ENCODE measurements around the gene LDLRAD4. TPM values are rescaled to one million over a fixed set of nuclear protein-coding genes. Genes with fewer than 3 reads are reported as not detected.

The LDLRAD4 gene
- total and polyA plus RNA-seq, 2 donors (not counting 1 experiment from before 2014, with no cell fraction given) = 13.9 to 35.7 TPM

DNA sequence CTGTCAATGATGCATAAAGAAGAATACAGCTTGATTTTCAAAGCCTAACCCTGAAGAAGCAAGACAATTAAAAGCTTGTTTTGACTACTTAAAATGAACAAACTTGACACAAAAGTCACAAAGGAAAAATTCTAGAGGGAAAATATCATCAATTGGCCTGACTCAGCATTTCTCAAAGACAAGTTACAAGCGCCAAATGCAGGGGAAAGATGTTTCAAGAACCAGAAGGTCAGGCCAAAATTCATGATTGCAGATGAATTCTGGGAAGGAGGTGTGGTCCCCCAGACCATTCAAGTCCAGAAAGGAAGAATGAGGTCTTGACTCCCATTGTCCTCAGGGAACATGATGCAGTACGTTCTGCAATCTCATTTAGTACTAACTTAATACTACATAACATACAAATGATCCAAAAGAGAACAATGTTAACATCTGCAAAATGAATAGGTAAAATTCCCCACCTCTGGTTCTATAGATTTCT lies 443.3 kb downstream of the LDLRAD4 start:
- ATAC-seq (ENCODE audit: low read depth) = no peak
- WGBS (ENCODE audit: insufficient coverage) = 100% methylated on average over 1 of the region's 2 CpGs
- no peak for TF ChIP-seq EZH2 (IDR thresholded peaks at IDR 0.05; ENCODE audit: borderline replicate concordance, insufficient read depth, low read depth, low read length, poor library complexity, severe bottlenecking)
- TF ChIP-seq, protein P1, sequence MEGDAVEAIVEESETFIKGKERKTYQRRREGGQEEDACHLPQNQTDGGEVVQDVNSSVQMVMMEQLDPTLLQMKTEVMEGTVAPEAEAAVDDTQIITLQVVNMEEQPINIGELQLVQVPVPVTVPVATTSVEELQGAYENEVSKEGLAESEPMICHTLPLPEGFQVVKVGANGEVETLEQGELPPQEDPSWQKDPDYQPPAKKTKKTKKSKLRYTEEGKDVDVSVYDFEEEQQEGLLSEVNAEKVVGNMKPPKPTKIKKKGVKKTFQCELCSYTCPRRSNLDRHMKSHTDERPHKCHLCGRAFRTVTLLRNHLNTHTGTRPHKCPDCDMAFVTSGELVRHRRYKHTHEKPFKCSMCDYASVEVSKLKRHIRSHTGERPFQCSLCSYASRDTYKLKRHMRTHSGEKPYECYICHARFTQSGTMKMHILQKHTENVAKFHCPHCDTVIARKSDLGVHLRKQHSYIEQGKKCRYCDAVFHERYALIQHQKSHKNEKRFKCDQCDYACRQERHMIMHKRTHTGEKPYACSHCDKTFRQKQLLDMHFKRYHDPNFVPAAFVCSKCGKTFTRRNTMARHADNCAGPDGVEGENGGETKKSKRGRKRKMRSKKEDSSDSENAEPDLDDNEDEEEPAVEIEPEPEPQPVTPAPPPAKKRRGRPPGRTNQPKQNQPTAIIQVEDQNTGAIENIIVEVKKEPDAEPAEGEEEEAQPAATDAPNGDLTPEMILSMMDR (IDR thresholded peaks at IDR 0.05) = no peak
- H3K9ac ChIP-seq (ENCODE audit: low read length) = no peak overlapping the region
- no peak overlapping the region for H3K27ac ChIP-seq (ENCODE audit: low read length in 2 of 2)
- Mint-ChIP-seq H3K27ac (no peak overlapping the region), H3K9me3 (ENCODE audit: insufficient read depth) (no peaks in the 10 kb centered on the region), H3K27me3 (no peaks in the 10 kb centered on the region), H3K4me1 (no peaks in the 10 kb centered on the region), H3K4me3 (no peak overlapping the region)
- H2AFZ ChIP-seq (ENCODE audit: insufficient read depth, low read depth, low read length, poor library complexity, severe bottlenecking) = no peak overlapping the region
- peaks cover 0 to 8% of the 10 kb centered on the region in 2 experiments for H3K36me3 ChIP-seq (replicated peaks in 1 of 2; ENCODE audit: control extremely low read depth in 1 of 2, control insufficient read depth in 1 of 2, extremely low read depth in 1 of 2, insufficient read depth in 2 of 2, low read length in 1 of 2)
- no peaks in the 10 kb centered on the region for H3K27me3 ChIP-seq (replicated peaks in 1 of 4; ENCODE audit: control extremely low read depth in 1 of 4, control insufficient read depth in 3 of 4, insufficient read depth in 4 of 4, low read length in 3 of 4)
- no peak overlapping the region for H3K4me2 ChIP-seq (replicated peaks; ENCODE audit: low read depth, low read length, poor library complexity, severe bottlenecking)
- ChIA-PET POLR2A (no interaction called here), CTCF (interaction anchor here (0.8 kb wide), 1 partner anchor 104 kb away, joined by 4 read pairs; no protein-coding TSS in a partner anchor)
- no peaks in the 10 kb centered on the region for H4K20me1 ChIP-seq (ENCODE audit: control insufficient read depth, insufficient read depth, low read length, poor library complexity, severe bottlenecking)
- H3K79me2 ChIP-seq (ENCODE audit: control insufficient read depth, insufficient read depth, low read length) = no peaks in the 10 kb centered on the region
- H3K4me3 ChIP-seq (ENCODE audit: control extremely low read depth in 1 of 5, extremely low read depth in 1 of 5, insufficient read depth in 1 of 5, low read depth in 2 of 5, low read length in 4 of 5) = no peak overlapping the region
- intact Hi-C loops (cut with micrococcal nuclease) = no loop called here
- DNase-seq = no peak
- no peaks in the 10 kb centered on the region for H3K4me1 ChIP-seq (ENCODE audit: control insufficient read depth in 2 of 2, insufficient read depth in 2 of 2, low read length in 2 of 2)
- H3K9me3 ChIP-seq (ENCODE audit: control extremely low read depth in 1 of 3, control insufficient read depth in 2 of 3, insufficient read depth in 1 of 3, low read length in 2 of 3) = no peaks in the 10 kb centered on the region

GRCh38 chr18:13672657-13673056 lies 454.1 kb downstream of the LDLRAD4 start:
- DNase-seq (no peak), ATAC-seq (ENCODE audit: low read depth) (no peak)
- H3K9me3 Mint-ChIP-seq (ENCODE audit: insufficient read depth) = no peaks in the 10 kb centered on the region
- H3K27ac ChIP-seq (ENCODE audit: low read length in 2 of 2) = no peak overlapping the region
- no peaks in the 10 kb centered on the region for H3K9me3 ChIP-seq (ENCODE audit: control extremely low read depth in 1 of 3, control insufficient read depth in 2 of 3, insufficient read depth in 1 of 3, low read length in 2 of 3)
- 100% methylated on average over 4 of the region's 7 CpGs for WGBS (ENCODE audit: insufficient coverage)
- no peak overlapping the region for H3K4me3 Mint-ChIP-seq
- H3K4me3 ChIP-seq (ENCODE audit: control extremely low read depth in 1 of 5, extremely low read depth in 1 of 5, insufficient read depth in 1 of 5, low read depth in 2 of 5, low read length in 4 of 5) = no peak overlapping the region
- intact Hi-C loops (cut with micrococcal nuclease) = no loop called here
- H3K36me3 ChIP-seq (replicated peaks in 1 of 2; ENCODE audit: control extremely low read depth in 1 of 2, control insufficient read depth in 1 of 2, extremely low read depth in 1 of 2, insufficient read depth in 2 of 2, low read length in 1 of 2) = no peaks in the 10 kb centered on the region
- H3K79me2 ChIP-seq (ENCODE audit: control insufficient read depth, insufficient read depth, low read length) = no peaks in the 10 kb centered on the region
- no peak overlapping the region for H3K9ac ChIP-seq (ENCODE audit: low read length)
- no peak overlapping the region for H2AFZ ChIP-seq (ENCODE audit: insufficient read depth, low read depth, low read length, poor library complexity, severe bottlenecking)
- no peaks in the 10 kb centered on the region for H4K20me1 ChIP-seq (ENCODE audit: control insufficient read depth, insufficient read depth, low read length, poor library complexity, severe bottlenecking)
- POLR2A ChIA-PET = no interaction called here
- TF ChIP-seq, protein P1 (IDR thresholded peaks at IDR 0.05) = no peak
- no peak for TF ChIP-seq EZH2 (IDR thresholded peaks at IDR 0.05; ENCODE audit: borderline replicate concordance, insufficient read depth, low read depth, low read length, poor library complexity, severe bottlenecking)
- CTCF ChIA-PET = no interaction called here
- no peaks in the 10 kb centered on the region for H3K4me1 ChIP-seq (ENCODE audit: control insufficient read depth in 2 of 2, insufficient read depth in 2 of 2, low read length in 2 of 2)
- no peaks in the 10 kb centered on the region for H3K4me1 Mint-ChIP-seq
- no peak overlapping the region for H3K27ac Mint-ChIP-seq
- H3K4me2 ChIP-seq (replicated peaks; ENCODE audit: low read depth, low read length, poor library complexity, severe bottlenecking) = no peak overlapping the region
- H3K27me3 Mint-ChIP-seq = no peaks in the 10 kb centered on the region
- H3K27me3 ChIP-seq (replicated peaks in 1 of 4; ENCODE audit: control extremely low read depth in 1 of 4, control insufficient read depth in 3 of 4, insufficient read depth in 4 of 4, low read length in 3 of 4) = no peaks in the 10 kb centered on the region
